Stimulated activated CD8-positive, alpha-beta memory T cell treated with anti-CD3 and anti-CD28 coated beads, Interleukin-12 subunit alpha, Interleukin-12 subunit beta, amount 100 ng/mL, for 1 hour (primary cell): ENCODE results near the gene COG4.

Experiments used
- DNase-seq: peaks from one replicate; pipeline ENCODE4 v3.0.0-alpha.2; 2020; ENCODE audit warnings: low read depth

Gene COG4

GRCh38 chr16:70434484-70435260 is 88.7 kb downstream of the COG4 start:
- no peak for DNase-seq

- DNase-seq, result no peak
Measured at GRCh38 chr16:70433458-70434103, 89.8 kb downstream of the COG4 start.

- no peak for DNase-seq
Measured at GRCh38 chr16:70432723-70433457, 90.5 kb downstream of the COG4 start.

GRCh38 chr16:70432356-70432722 is 91.0 kb downstream of the COG4 start:
- DNase-seq, result no peak

GRCh38 chr16:70430667-70431536 is 92.5 kb downstream of the COG4 start:
- no peak for DNase-seq
